ENCODE measurements around the gene SLC38A4.

SLC38A4 gene

GRCh38 chr12:46824709-46825108 is 1.1 kb downstream of the SLC38A4 start:
- no peaks in the 10 kb centered on the region for H3K79me2 ChIP-seq (ENCODE audit: low read length)
- H3K9me2 ChIP-seq (replicated peaks; ENCODE audit: insufficient read depth, low read length): no peaks in the 10 kb centered on the region
- no peak overlapping the region for H3K9ac ChIP-seq (ENCODE audit: low read length)
- no peak overlapping the region for H3K4me2 ChIP-seq (ENCODE audit: low read depth, low read length)
- H3K4me1 ChIP-seq (ENCODE audit: low read length): no peaks in the 10 kb centered on the region
- no peak overlapping the region for H2AFZ ChIP-seq (ENCODE audit: low read length)
- no peak overlapping the region for H3K4me3 ChIP-seq (ENCODE audit: low read length)
- H3K27me3 ChIP-seq (replicated peaks; ENCODE audit: insufficient read depth, low read length): no peaks in the 10 kb centered on the region
- no peaks in the 10 kb centered on the region for H3F3A ChIP-seq (ENCODE audit: insufficient read depth, low read length)
- H3K27ac ChIP-seq (ENCODE audit: low read length): no peak overlapping the region
- no peaks in the 10 kb centered on the region for H4K20me1 ChIP-seq (ENCODE audit: insufficient read depth, low read length)
- DNase-seq: no peak
- no peaks in the 10 kb centered on the region for H3K9me3 ChIP-seq (replicated peaks; ENCODE audit: insufficient read depth, low read length)
- TF ChIP-seq EZH2 (optimal IDR thresholded peaks at IDR 0.05; ENCODE audit: low read depth, low read length): no peak
- no peak for TF ChIP-seq EZH2phosphoT487 (IDR thresholded peaks at IDR 0.05; ENCODE audit: low read length)
- TF ChIP-seq CTCF (IDR thresholded peaks at IDR 0.05; ENCODE audit: low read length): no peak
- H3K36me3 ChIP-seq (replicated peaks; ENCODE audit: insufficient read depth, low read length): no peaks in the 10 kb centered on the region

DNA sequence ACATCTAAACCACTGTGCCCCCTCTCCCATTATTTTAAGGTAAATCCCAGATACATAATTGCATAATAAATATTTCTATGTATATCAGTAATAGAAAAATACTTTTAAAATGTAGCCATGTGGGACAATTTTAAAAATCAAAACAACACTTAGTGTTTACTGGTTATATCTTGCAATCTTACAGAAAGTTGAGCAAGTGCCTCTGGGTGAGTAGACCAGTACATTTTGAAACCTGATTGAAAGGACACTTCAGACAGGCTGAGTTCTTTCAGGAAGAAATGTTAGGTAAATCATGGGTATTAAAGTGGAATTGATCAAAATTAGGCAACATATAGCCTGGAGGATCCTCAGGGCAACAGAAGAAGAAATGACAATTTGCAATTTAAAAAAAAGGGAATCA is 7.2 kb downstream of the SLC38A4 start:
- no peak overlapping the region for H3K4me2 ChIP-seq (ENCODE audit: low read depth, low read length)

GRCh38 chr12:46815809-46816208 is 10.0 kb downstream of the SLC38A4 start:
- no peaks in the 10 kb centered on the region for H3K9me3 ChIP-seq (replicated peaks; ENCODE audit: insufficient read depth, low read length)

More for the DNA sequence above, 7.2 kb downstream of the SLC38A4 start:
- Histone ChIP-seq H3K79me2 (ENCODE audit: low read length) (no peaks in the 10 kb centered on the region), H3K9me2 (replicated peaks; ENCODE audit: insufficient read depth, low read length) (no peaks in the 10 kb centered on the region), H4K20me1 (ENCODE audit: insufficient read depth, low read length) (no peaks in the 10 kb centered on the region), H3K4me1 (ENCODE audit: low read length) (no peaks in the 10 kb centered on the region), H3K4me3 (ENCODE audit: low read length) (no peak overlapping the region), H3K36me3 (replicated peaks; ENCODE audit: insufficient read depth, low read length) (no peaks in the 10 kb centered on the region), H3K27ac (ENCODE audit: low read length) (no peak overlapping the region), H3K9me3 (replicated peaks; ENCODE audit: insufficient read depth, low read length) (no peaks in the 10 kb centered on the region), H2AFZ (ENCODE audit: low read length) (no peak overlapping the region), H3K27me3 (replicated peaks; ENCODE audit: insufficient read depth, low read length) (no peaks in the 10 kb centered on the region), H3K9ac (ENCODE audit: low read length) (no peak overlapping the region), H3F3A (ENCODE audit: insufficient read depth, low read length) (no peaks in the 10 kb centered on the region)
- TF ChIP-seq EZH2 (optimal IDR thresholded peaks at IDR 0.05; ENCODE audit: low read depth, low read length) (no peak), EZH2phosphoT487 (IDR thresholded peaks at IDR 0.05; ENCODE audit: low read length) (no peak), CTCF (IDR thresholded peaks at IDR 0.05; ENCODE audit: low read length) (no peak)
- DNase-seq: no peak

More at GRCh38 chr12:46815809-46816208, 10.0 kb downstream of the SLC38A4 start:
- no peaks in the 10 kb centered on the region for H4K20me1 ChIP-seq (ENCODE audit: insufficient read depth, low read length)
- no peak overlapping the region for H3K27ac ChIP-seq (ENCODE audit: low read length)
- H3K27me3 ChIP-seq (replicated peaks; ENCODE audit: insufficient read depth, low read length): no peaks in the 10 kb centered on the region
- H3K36me3 ChIP-seq (replicated peaks; ENCODE audit: insufficient read depth, low read length): no peaks in the 10 kb centered on the region
- no peak overlapping the region for H3K4me3 ChIP-seq (ENCODE audit: low read length)
- H3K4me2 ChIP-seq (ENCODE audit: low read depth, low read length): no peak overlapping the region
- DNase-seq: no peak
- H3K9me2 ChIP-seq (replicated peaks; ENCODE audit: insufficient read depth, low read length): no peaks in the 10 kb centered on the region
- no peak overlapping the region for H3K9ac ChIP-seq (ENCODE audit: low read length)
- H2AFZ ChIP-seq (ENCODE audit: low read length): no peak overlapping the region
- H3F3A ChIP-seq (ENCODE audit: insufficient read depth, low read length): no peaks in the 10 kb centered on the region
- TF ChIP-seq EZH2phosphoT487 (IDR thresholded peaks at IDR 0.05; ENCODE audit: low read length) (no peak), CTCF (IDR thresholded peaks at IDR 0.05; ENCODE audit: low read length) (no peak)
- no peaks in the 10 kb centered on the region for H3K4me1 ChIP-seq (ENCODE audit: low read length)
- H3K79me2 ChIP-seq (ENCODE audit: low read length): no peaks in the 10 kb centered on the region
